Ovary (tissue), 3 donors: ENCODE data around the gene STAP1.

Experiments
- CTCF ChIP-seq, 3 donors: fragments of 450-650 bp in 2 of 3; fragments of 200-600 bp in 1 of 3; IDR thresholded peaks; one replicate each; pipeline versions ENCODE4 v1.5.1 to v1.8.0; 2016 to 2022; ENCODE audit warnings: antibody characterized with exemption in 3 of 3, mild to moderate bottlenecking in 1 of 3
- EP300 ChIP-seq: sonication (generic); formaldehyde crosslinking; IDR thresholded peaks from one replicate; pipeline ENCODE4 v1.6.1; 2017; ENCODE audit warnings: antibody characterized with exemption
- POLR2A ChIP-seq: fragments of 450-650 bp; IDR thresholded peaks from one replicate; pipeline ENCODE4 v1.6.1; 2017; ENCODE audit warnings: antibody characterized with exemption, mild to moderate bottlenecking, moderate library complexity
- donor health status: DM: no; HTN: no; CAD: no.

GRCh38 chr4:67556436-67556835, 2.1 kb upstream of the STAP1 start:
- TF ChIP-seq CTCF (IDR thresholded peaks at IDR 0.05) (no peak), EP300 (no peak), POLR2A (no peak)
